GM21717 (cell line): Measurements from ENCODE around the gene SSR1.
A peak's percentile ranks its signal among the peaks of the same experiment; 100 is the strongest.

Experiments
- ATAC-seq: cut with Tn5 transposase; IDR thresholded peaks from one replicate; pipeline ENCODE4 v1.9.1; 2021; ENCODE audit warnings: mild to moderate bottlenecking, moderate library complexity; ENCODE audit not compliant: unreplicated experiment

Gene SSR1

DNA sequence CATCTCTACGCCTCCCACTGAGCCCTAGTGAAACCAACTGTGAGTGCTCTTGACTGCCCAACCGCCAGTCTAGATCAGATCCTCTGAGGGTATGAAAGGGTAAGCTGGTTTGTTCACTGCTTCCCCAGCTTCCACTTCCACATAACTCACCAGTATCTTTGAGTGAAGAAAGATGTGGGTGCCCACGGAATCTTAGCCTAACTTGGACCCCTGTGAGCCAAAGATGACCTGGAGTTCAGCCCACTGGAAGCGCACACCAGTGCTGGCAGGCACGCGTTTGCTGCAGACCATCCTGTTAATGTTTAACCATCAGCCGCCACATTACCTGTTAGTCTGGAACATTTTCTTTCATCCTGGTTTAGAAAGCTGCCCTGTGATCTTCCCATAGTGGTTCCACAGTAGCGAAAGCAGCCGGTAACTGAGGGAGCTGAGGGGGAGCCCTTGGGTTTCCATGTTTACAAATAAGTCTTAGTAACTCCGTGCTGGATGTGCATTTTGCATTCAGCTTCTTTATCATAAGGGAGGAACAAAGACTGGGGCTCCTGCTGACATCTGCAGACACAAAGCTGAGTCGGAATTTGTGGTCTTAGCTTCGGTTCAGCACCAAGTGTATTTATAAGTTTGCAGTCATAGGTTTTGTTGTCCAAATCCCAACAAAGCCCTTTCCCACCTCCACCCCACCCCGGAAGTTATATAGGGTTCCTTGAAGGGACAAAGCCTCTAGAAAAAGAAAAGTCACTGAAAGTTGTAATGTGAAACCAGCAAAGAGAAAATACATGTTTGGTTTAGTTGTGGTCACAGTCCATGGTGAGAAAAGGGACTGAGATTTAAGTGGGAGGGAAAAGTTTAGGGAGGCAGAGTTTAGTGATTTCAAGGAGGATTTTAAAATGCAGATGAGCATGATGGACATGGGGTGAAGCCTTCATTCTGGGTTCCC is 71.0 kb downstream of the SSR1 start:
- no peak for ATAC-seq

DNA sequence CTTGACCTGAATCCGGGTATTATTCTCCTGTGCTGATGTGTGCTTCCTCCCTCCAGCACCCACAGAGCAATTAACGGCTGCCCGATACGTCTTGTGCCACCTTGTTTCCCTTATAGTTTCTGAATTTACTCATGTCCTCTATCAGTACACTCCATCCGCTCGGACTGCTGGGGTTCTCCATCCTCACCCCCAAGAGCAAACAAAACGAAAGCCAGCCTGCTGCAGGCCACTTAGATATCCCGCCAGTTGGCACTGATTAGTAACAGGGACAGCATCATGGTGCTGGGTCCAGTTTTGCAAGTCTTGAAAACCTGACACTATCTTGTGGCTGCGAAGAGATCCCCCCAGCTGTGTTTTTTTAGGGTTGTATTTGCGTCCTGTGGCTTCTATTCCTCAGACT is 71.8 kb downstream of the SSR1 start:
- no peak for ATAC-seq

DNA sequence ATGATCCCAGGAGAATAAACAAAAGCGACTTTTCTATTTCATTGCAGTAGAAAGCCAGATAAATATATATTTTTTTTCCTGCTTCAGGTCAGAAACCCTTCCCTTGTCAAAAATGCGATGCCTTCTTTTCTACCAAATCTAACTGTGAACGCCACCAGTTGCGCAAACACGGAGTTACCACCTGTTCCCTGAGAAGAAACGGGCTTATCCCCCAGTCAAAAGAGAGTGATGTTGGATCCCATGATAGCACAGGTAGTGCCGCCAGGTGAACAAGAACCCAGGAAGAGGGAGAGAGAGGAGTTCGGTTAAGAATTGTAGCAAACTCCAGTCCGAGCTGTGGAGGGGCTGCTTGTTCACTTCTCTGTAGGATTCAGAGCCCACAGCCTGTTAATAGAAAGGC is 72.6 kb downstream of the SSR1 start:
- no peak for ATAC-seq

DNA sequence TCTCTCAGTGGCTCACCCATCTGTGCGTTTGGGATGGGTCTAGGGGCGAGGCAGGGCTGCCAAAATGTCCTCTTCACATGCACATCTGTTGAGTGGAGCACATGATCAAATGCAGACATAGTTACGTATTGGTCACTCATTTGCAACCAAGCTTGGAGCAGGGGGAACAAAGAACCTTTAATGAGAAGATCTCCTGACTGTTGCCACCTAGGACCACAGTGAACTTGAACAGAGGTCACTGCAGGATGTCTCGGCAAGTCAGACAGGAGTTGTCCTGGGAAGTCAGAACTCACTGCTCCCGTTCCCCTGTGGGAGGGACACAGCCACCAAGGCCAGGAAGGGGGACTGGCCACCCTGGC is 73.4 kb downstream of the SSR1 start:
- ATAC-seq: no peak

DNA sequence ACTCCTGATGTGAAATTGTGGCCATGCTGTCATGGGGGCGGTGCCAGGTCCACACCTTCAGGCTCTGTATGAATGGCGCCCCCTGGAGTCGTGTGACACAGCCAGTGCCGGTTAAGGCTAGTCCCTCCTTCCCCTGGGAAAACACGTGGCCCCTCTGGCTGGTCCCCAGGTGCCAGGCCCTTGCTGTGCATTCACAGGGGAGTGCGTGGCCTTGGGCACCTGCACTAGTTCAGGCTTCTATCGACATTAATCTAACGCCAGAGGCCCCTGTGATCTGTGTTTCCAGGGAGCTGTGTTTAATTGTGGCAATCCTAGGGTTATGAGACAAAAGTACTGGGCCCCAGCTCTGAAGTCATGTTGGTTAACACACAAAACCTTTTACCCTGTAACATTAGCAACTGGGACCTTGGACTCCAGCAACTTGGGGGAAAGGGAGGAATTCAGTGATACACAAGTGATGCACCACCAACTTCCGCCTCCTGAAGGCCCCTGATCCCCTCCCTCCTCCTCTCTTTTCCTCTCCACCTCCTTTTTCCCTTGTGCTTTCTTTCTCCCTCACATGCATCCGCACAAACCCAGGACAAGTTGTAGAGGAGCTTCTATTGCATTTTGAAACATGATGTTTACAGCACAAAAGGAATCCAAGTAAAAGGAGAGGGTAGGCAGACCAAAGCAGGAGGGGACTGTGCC is 74.0 kb downstream of the SSR1 start:
- peak; percentile 45 for ATAC-seq

DNA sequence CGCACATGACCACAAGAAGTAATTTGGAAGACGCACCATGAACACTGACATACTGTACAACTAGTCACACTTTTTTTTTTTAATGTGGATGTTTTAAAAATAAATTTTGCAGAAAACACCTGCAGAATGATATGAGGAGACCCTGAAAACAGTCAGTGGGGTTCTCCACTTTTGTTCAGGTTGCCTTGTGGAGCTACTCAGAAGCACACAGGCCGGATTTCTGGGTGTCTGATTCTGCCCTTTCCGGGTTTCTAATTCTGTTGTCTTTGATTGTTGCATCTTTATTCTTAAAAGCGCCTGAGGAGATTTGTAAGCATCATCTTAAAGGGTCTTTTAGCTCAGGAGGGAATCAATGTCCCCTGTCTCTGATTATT is 74.5 kb downstream of the SSR1 start:
- no peak for ATAC-seq

DNA sequence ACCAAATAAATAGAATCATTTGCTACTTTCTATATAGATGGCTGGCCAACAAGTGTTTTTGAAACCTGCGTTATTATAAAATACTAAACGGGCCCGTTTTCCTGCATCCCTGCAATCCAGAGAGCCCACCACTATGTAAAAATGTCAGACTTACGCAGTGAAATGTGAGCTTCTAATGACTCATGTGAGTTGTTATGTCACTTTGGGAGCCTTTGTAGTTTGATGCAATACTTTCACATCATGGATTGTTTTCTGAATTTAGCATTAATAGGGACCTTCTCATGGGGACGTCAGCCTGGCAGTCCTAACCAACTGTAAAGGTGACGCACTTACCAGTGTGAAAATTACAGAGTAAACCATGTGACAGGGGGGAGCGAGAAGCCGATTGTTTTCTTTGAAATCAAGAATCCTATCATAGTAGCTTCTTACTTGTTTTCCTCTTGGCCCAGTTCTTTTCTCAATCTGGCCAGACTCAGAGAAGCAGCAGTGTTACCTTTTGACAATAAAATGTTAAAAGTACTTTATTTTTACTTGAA is 75.3 kb downstream of the SSR1 start:
- no peak for ATAC-seq

DNA sequence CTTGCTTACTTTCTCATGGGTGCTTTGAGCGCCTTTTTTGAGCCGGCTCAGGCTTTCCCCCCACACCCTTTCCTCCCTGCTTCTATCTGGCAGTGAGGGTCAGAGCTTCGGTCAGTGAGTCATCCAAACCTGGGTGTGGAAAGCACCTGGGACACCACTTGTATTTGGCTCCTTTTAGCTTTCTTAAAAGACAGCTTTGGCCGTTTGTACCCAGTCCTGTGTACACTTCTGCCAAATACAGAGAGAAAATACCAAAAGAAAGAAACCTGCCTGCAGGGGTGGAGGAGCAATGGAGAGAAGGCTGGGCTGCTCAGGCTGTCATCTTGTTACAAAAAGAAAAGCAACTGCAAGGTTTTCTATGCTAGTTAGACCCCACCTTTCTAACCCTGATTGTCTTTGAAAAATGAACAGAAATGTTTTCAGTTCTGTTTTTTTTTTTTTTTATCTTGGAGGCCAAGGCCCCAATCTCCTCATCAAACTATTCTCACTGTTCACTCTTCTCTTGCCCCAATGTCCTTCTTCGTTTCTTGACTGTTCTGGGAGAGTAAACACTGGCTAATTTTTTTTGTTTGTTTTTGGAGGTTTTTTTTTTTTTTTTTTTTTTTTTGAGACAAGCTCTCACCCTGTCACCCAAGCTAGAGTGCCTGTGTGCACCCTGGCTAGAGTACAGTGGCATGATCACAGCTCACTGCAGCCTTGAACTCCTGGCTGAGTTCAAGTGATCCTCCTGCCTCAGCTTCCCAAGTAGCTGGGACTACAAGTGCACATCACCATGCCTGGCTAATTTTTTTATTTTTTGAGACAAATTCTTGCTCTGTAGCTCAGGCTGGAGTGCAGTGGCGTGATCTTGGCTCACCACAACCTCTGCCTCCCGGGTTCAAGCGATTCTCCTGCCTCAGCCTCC is 76.4 kb downstream of the SSR1 start:
- peak; percentile 74 for ATAC-seq

DNA sequence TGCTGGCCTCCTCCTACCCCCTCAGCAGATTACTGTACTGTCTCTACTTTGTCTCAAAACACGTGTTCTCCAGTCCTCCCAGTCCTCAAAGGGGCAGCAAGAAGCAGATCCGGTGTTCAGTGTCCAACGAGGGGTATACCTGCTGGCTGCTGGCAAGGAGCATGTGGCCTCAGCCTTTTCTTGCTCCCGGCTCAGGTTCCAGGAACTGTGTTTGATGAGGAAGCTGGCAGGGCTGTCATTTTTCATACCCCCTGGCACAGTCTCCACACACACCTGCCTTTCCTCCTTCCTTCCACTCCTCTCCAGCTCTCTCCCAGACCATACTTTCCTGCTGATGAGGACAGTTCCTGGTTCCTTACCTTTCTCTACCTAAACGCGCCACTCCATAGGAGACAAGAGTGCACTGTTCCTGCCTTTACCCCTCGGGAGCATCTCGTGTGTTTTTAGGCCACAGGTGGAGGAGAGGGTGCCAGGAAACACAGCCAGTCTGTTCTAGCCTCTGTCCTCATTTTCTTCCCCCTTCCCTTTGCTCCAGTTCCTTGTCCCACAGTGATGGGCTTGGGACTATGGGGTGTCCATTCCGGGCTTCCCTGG is 77.2 kb downstream of the SSR1 start:
- ATAC-seq: no peak

DNA sequence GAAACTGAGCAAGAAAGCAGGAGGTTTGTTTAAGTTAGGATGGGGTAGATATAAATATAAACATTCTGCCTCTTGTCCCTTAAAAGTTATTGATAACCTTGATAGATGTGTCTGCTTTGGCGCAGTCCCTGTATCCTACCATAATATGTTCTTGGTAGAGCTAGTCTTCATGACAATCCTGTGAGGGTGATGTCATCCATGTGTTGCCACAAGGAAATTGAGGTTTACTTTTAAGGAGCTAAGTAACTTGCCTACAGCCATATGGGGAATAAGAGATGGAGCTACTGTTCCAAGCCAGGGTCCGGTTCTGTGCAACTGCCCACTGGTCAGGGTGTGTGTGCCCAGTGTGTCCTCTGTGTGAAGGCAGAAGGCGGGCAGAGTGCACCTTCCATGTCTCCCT is 78.5 kb downstream of the SSR1 start:
- no peak for ATAC-seq

DNA sequence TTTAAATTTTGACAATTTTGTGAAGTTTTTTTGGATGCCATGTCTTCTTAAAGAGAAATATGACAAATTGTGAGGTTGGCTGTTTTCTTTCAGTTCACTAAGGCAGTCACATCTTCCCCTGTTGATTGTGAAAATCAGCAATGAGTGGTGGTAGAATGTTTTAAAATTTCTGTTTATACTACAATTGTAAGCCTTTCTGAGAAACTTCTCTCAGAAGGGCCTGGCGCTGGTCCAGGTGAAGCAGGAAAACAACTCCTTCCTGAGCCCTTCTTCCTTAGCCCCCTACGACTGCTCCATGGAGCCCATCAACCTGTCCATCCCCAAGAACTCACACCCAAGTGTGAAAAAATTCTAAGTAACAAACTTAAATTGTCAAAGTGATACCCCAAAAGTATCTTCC is 80.6 kb downstream of the SSR1 start:
- no peak for ATAC-seq

DNA sequence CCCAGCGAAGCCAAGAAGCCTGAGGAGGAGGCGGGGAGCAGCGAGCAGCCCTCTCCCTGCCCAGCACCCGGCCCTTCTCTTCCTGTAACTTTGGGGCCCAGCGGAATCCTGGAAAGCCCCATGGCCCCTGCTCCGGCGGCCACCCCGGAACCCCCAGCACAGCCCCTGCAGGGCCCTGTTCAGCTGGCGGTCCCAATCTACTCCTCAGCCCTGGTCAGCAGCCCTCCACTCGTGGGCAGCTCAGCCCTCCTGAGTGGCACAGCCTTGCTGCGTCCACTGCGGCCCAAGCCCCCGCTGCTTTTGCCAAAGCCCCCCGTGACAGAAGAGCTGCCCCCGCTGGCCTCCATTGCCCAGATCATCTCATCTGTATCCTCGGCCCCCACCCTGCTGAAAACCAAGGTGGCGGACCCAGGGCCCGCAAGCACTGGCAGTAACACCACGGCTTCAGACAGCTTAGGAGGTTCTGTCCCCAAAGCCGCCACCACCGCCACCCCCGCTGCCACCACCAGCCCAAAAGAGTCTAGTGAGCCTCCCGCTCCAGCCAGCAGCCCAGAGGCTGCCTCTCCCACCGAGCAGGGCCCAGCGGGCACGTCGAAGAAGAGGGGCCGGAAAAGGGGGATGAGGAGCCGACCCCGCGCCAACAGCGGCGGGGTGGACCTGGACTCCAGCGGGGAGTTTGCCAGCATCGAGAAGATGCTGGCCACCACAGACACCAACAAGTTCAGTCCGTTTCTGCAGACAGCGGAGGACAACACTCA is 81.9 kb downstream of the SSR1 start:
- no peak for ATAC-seq

DNA sequence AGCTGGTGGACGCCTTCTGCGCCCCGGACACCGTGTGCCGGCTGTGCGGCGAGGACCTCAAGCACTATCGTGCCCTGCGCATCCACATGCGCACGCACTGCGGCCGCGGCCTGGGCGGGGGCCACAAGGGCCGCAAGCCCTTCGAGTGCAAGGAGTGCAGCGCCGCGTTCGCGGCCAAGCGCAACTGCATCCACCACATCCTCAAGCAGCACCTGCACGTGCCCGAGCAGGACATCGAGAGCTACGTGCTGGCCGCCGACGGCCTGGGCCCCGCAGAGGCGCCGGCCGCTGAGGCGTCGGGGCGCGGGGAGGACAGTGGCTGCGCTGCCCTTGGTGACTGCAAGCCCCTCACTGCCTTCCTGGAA is 82.7 kb downstream of the SSR1 start:
- ATAC-seq: no peak

DNA sequence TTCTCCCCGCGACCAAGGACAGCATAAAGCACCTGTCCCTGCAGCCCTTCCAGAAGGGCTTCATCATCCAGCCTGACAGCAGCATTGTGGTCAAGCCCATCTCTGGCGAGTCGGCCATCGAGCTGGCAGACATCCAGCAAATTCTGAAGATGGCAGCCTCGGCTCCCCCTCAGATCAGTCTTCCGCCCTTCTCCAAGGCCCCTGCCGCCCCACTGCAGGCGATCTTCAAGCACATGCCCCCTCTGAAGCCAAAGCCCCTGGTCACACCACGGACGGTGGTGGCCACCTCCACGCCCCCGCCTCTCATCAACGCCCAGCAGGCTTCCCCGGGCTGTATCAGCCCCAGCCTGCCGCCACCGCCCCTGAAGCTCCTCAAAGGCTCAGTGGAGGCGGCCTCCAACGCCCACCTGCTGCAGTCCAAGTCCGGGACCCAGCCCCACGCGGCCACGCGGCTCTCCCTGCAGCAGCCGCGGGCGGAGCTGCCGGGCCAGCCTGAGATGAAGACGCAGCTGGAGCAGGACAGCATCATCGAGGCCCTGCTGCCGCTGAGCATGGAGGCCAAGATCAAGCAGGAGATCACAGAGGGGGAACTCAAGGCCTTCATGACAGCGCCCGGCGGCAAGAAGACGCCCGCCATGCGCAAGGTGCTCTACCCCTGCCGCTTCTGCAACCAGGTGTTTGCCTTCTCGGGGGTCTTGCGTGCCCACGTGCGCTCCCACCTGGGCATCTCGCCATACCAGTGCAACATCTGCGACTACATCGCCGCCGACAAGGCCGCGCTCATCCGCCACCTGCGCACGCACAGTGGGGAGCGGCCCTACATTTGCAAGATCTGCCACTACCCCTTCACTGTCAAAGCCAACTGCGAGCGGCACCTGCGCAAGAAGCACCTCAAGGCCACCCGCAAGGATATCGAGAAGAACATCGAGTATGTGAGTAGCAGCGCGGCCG is 83.3 kb downstream of the SSR1 start:
- no peak for ATAC-seq

DNA sequence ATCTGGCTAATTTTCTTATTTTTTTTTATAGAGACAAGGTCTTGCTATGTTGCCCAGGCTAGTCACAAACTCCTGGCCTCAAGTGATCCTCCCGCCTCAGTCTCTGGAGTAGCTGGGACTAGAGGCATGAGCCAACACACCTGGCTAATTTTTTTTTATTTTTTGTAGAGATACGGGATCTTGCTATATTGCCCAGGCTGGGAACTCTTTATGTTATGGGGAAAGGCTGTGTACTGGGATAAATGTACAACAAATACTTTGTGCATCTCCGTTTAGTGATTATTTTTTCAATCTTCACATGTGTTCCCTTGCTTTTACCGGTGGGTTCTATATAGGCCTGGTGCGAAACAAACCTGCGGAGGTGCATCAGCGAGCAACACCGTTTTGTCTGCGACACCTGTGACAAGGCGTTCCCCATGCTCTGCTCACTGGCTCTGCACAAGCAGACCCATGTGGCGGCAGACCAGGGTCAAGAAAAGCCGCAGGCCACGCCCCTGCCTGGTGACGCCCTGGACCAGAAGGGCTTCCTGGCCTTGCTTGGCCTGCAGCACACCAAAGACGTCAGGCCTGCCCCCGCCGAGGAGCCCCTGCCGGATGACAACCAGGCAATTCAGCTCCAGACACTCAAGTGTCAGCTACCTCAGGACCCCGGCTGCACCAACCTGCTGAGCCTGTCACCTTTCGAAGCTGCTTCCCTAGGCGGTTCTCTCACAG is 84.2 kb downstream of the SSR1 start:
- ATAC-seq: no peak

DNA sequence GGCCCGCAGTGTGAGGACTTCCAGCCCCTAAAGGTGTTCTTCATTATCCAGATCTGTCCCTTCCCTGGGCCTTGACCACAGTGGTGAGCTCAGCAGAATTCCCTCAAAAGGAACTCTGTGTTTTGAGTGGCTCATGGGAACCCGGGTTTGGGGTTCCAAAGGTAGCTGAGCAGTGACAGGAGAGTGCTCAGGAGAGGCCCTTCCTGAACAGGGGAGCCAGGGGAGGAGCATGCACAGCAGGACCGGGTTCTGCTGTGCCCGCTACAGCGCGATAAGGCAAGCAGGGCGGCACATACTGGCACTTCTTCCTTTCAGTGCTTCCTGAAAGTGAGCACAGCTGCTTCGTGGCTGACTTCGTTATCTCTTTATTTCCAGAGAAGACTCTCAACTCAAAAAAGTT is 88.3 kb downstream of the SSR1 start:
- ATAC-seq: no peak

DNA sequence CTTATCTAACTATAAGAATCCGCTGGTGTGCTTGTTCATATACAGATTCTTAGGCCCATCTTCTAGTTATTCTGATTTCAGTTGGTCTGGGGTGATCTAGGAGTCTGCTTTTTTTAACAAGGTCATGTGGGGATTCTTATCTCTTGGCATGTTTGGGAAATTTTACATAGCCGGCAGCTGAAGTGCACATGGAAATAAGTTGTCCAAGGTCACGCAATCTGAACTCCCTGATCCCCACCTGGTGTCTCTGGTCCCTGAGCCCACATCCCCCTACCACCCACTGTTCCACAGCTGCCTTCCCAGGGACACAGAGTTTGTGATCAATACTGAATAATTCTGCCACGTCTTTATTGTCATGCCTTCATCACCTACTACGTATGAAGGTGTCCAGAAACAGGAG is 90.8 kb downstream of the SSR1 start:
- no peak for ATAC-seq

DNA sequence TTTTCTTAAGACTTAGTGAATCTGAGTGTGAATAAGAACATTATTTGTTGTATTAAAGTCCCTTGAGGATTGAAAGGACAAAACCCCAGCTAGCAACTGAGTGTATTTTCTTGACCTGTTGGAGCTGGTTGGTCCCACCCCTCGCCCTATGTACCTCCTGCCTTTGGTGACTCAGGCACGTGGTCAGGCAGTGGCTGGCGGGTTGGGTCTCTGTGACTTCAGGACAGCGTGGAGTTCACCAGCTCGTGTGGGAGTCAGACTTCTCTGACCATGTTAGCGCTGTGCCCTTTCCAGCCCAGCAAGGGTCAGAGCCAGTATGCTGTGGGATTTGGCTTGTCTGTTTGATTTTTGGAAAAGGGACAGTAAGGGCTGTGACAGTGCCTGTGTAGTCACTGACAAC is 93.7 kb downstream of the SSR1 start:
- ATAC-seq: no peak
